Measurements from ENCODE around the gene SRRM1. TPM values are rescaled to one million over a fixed set of nuclear protein-coding genes. Genes with fewer than 3 reads are reported as not detected.

The SRRM1 gene
- polyA plus RNA-seq, 1 donor (not counting 4 experiments of a cell fraction or from before 2014, with no cell fraction given): 56.1 TPM

Small RNA genes within 50 kb of the gene (small RNA-seq; reads per million reads assigned to genes)
- 0 reads per million in 3 experiments for gene RF00019 (ENCODE audit: insufficient read length in 3 of 3, low read depth in 3 of 3, low replicate concordance in 1 of 3)

Other genes with a start within 250 kb of the SRRM1 start
- gene STPG1, start 229.5 kb upstream of the SRRM1 start, polyA plus RNA-seq: 15.3 to 16.9 TPM (median 16.6 TPM) in 3 replicates
- 30.5 to 42.1 TPM (median 37.3 TPM) in 3 replicates for gene NIPAL3, start 227.5 kb upstream of the SRRM1 start, polyA plus RNA-seq
- 7.9 to 22.1 TPM (median 13.8 TPM) in 3 replicates for gene RCAN3, start 140.5 kb upstream of the SRRM1 start, polyA plus RNA-seq
- 0.02 to 0.05 TPM in 2 of 3 replicates, not detected in the other for gene NCMAP, start 87.2 kb upstream of the SRRM1 start, polyA plus RNA-seq
- 105 to 130 TPM (median 118 TPM) in 3 replicates for gene CLIC4, start 102.1 kb downstream of the SRRM1 start, polyA plus RNA-seq